Measurements from ENCODE around the gene TFRC.

DNA sequence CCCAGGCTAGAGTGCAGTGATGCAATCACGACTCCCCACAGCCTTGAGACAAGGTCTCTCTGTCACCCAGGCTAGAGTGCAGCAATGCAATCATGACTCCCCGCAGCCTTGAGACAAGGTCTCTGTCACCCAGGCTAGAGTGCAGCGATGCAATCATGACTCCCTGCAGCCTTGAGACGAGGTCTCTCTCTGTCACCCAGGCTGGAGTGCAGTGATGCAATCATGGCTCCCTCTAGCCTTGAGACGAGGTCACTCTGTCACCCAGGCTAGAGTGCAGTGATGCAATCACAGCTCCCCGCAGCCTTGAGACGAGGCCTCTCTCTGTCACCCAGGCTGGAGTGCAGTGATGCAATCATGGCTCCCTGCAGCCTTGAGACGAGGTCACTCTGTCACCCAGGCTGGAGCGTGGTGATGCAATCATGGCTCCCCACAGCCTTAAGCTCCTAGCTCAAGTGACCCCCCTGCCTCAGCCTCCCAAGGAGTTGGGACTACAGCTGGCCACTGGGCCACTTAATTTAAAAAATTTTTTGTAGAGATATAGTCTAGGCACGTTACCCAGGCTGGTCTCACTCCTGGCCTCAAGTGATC lies 26.1 kb downstream of the TFRC start:
- TF ChIP-seq, protein P1, sequence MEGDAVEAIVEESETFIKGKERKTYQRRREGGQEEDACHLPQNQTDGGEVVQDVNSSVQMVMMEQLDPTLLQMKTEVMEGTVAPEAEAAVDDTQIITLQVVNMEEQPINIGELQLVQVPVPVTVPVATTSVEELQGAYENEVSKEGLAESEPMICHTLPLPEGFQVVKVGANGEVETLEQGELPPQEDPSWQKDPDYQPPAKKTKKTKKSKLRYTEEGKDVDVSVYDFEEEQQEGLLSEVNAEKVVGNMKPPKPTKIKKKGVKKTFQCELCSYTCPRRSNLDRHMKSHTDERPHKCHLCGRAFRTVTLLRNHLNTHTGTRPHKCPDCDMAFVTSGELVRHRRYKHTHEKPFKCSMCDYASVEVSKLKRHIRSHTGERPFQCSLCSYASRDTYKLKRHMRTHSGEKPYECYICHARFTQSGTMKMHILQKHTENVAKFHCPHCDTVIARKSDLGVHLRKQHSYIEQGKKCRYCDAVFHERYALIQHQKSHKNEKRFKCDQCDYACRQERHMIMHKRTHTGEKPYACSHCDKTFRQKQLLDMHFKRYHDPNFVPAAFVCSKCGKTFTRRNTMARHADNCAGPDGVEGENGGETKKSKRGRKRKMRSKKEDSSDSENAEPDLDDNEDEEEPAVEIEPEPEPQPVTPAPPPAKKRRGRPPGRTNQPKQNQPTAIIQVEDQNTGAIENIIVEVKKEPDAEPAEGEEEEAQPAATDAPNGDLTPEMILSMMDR (IDR thresholded peaks at IDR 0.05), result no peak
- TF ChIP-seq POLR2A (IDR thresholded peaks at IDR 0.05), result no peak
